ENCODE measurements around the gene PNPLA3.

GRCh38 chr22:43975041-43975440 lies 51.4 kb downstream of the PNPLA3 start:
- TF ChIP-seq CTCF (IDR thresholded peaks at IDR 0.05) (no peak), EP300 (IDR thresholded peaks at IDR 0.05) (no peak), POLR2A (IDR thresholded peaks at IDR 0.05) (no peak), POLR2AphosphoS5 (IDR thresholded peaks at IDR 0.05) (no peak)
